ENCODE results near the gene PPP2R2B.

DNA sequence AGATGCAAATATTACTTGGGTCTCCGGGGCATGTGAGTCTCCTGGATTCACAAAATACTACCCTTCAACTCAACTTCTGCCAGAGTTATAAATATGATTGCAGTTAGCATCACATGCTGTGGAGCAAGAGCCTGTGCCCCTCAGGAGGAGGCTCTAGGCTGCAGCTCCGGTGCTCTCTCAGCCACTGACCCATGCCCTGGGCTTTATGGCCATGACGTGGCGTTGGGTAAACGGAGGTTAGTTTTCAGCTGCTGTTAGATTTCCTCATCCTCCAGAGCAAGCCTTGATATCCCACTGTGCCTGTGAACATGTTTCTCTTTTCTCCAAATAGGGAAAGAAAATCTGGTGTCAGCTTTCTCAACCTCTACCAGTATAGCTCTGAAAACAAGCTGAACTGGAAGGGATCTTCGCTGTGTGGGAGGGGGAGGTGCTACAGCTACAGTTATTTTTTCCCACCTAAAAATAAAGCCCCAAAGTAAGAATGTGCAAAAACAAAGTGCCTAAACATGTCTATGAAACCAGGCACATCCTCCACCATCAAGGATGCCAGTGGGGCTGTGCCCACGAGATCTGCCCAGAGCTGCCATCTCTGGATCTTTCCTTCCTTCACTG is 238.2 kb downstream of the PPP2R2B start:
- TF ChIP-seq EHF (CRISPR knock-in tag; IDR thresholded peaks at IDR 0.05) (no peak), RAD21 (conservative IDR thresholded peaks at IDR 0.05 in 1 of 2, IDR thresholded peaks at IDR 0.05 in 1 of 2) (no peak), GATA3 (IDR thresholded peaks at IDR 0.05; ENCODE audit: borderline replicate concordance) (no peak), FOSL2 (IDR thresholded peaks at IDR 0.05) (no peak), FOSL2 (CRISPR knock-in tag; IDR thresholded peaks at IDR 0.05) (no peak)
